ENCODE data around the gene PAEP. TPM values are rescaled to one million over a fixed set of nuclear protein-coding genes. Genes with fewer than 3 reads are reported as not detected.

PAEP gene
- total RNA-seq, 1 experiment from 2014 or later, result not detected

DNA sequence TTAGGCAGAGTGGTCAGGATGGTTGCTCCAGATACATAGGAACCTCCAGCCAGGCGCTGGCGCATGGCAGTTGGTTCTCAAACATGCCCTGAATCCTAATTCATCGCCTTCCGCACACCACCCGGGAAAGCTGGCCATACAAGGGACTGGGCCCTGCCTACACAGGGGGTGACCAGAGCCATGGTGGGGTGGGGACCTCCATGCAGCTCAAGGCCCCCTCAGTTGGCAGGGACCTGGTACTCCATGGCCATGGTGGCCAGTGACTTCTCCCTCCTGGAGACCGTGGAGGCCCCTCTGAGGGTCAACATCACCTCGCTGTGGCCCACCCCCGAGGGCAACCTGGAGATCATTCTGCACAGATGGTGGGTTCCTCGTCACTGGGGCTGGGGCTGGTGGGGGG lies 26.8 kb downstream of the PAEP start:
- intact Hi-C loops (cut with micrococcal nuclease; ENCODE audit: unreplicated experiment), result no loop called here
- CTCF ChIA-PET, result interaction anchor here (0.6 kb wide), 1 partner anchor 62 kb away, joined by 3 read pairs; no protein-coding TSS in a partner anchor

DNA sequence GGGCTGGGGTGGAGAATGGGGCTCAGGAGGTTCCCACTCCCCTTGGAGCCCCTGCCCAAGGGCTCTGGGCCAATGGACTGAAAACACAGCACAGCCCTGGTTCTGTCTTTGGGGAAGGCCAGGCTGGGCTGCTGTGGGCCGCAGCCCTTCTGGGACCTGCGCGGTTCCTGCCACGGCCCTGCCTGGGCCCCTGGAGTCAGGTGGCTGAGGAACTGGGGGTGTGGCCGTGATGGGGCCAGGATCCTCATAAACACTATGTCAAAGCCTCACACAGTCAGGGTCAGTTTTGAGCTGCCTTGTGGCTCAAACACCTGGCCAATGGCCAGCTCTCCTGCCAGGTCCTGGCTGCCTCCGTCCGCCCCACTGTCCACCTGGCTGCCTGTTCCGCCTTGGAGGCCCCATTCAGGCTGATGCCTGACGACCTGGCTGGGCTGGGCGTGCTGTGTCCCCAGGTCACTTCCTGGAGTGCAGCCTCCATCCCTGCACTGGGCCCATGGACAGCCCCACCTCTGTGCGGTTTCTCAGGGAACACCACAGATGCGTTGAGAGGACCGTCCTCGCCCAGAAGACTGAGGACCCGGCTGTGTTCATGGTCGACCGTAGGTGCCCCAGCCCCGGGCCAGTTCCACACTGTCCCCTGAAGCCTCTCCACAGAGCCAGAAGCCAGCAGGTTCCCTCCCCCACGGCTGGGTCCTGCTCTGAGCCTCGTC lies 27.5 kb downstream of the PAEP start:
- no peaks in the 10 kb centered on the region for H3K9me3 ChIP-seq (ENCODE audit: control insufficient read depth, insufficient read depth, low read depth, low read length)
- H3K27me3 ChIP-seq (ENCODE audit: control insufficient read depth, insufficient read depth, low read length), result no peaks in the 10 kb centered on the region
- TF ChIP-seq SIN3A (IDR thresholded peaks at IDR 0.05; ENCODE audit: borderline replicate concordance, insufficient read depth, low read depth, low read length), result no peak
- TF ChIP-seq, protein P1, sequence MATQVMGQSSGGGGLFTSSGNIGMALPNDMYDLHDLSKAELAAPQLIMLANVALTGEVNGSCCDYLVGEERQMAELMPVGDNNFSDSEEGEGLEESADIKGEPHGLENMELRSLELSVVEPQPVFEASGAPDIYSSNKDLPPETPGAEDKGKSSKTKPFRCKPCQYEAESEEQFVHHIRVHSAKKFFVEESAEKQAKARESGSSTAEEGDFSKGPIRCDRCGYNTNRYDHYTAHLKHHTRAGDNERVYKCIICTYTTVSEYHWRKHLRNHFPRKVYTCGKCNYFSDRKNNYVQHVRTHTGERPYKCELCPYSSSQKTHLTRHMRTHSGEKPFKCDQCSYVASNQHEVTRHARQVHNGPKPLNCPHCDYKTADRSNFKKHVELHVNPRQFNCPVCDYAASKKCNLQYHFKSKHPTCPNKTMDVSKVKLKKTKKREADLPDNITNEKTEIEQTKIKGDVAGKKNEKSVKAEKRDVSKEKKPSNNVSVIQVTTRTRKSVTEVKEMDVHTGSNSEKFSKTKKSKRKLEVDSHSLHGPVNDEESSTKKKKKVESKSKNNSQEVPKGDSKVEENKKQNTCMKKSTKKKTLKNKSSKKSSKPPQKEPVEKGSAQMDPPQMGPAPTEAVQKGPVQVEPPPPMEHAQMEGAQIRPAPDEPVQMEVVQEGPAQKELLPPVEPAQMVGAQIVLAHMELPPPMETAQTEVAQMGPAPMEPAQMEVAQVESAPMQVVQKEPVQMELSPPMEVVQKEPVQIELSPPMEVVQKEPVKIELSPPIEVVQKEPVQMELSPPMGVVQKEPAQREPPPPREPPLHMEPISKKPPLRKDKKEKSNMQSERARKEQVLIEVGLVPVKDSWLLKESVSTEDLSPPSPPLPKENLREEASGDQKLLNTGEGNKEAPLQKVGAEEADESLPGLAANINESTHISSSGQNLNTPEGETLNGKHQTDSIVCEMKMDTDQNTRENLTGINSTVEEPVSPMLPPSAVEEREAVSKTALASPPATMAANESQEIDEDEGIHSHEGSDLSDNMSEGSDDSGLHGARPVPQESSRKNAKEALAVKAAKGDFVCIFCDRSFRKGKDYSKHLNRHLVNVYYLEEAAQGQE (IDR thresholded peaks at IDR 0.05; ENCODE audit: insufficient read depth in 1 of 2, low read depth in 2 of 2, low read length in 1 of 2), result no peak
- no peak for TF ChIP-seq POLR2AphosphoS5 (IDR thresholded peaks at IDR 0.05; ENCODE audit: low read depth, low read length)
- TF ChIP-seq, protein P2, sequence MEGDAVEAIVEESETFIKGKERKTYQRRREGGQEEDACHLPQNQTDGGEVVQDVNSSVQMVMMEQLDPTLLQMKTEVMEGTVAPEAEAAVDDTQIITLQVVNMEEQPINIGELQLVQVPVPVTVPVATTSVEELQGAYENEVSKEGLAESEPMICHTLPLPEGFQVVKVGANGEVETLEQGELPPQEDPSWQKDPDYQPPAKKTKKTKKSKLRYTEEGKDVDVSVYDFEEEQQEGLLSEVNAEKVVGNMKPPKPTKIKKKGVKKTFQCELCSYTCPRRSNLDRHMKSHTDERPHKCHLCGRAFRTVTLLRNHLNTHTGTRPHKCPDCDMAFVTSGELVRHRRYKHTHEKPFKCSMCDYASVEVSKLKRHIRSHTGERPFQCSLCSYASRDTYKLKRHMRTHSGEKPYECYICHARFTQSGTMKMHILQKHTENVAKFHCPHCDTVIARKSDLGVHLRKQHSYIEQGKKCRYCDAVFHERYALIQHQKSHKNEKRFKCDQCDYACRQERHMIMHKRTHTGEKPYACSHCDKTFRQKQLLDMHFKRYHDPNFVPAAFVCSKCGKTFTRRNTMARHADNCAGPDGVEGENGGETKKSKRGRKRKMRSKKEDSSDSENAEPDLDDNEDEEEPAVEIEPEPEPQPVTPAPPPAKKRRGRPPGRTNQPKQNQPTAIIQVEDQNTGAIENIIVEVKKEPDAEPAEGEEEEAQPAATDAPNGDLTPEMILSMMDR (IDR thresholded peaks at IDR 0.05), result no peak
- no peak for TF ChIP-seq TCF7L2 (IDR thresholded peaks at IDR 0.05; ENCODE audit: low read depth, low read length)
- H3K4me1 ChIP-seq (ENCODE audit: control insufficient read depth, insufficient read depth, low read length), result no peaks in the 10 kb centered on the region
- no peak for ATAC-seq
- no peaks in the 10 kb centered on the region for H3K36me3 ChIP-seq (ENCODE audit: control insufficient read depth, insufficient read depth, low read length)
- ChIA-PET CTCF (no interaction called here), POLR2A (no interaction called here)
- no peak overlapping the region for H3K4me3 ChIP-seq (ENCODE audit: low read depth in 2 of 2, low read length in 2 of 2)
- BruUV-seq (replicated peaks), result no TSS peak
- intact Hi-C loops (cut with micrococcal nuclease; ENCODE audit: unreplicated experiment), result no loop called here
- DNase-seq (ENCODE audit: low read depth, low spot score), result no peak
- in situ Hi-C loops (cut with HindIII; ENCODE audit: low pct_unique_long_range_greater_than_20kb, low sequenced_read_pairs), result no loop called here
- no peak overlapping the region for H3K27ac ChIP-seq (ENCODE audit: low read length)

More for the DNA sequence above, 26.8 kb downstream of the PAEP start:
- TF ChIP-seq, protein P1 (IDR thresholded peaks at IDR 0.05; ENCODE audit: insufficient read depth in 1 of 2, low read depth in 2 of 2, low read length in 1 of 2), result no peak
- no peak for TF ChIP-seq POLR2AphosphoS5 (IDR thresholded peaks at IDR 0.05; ENCODE audit: low read depth, low read length)
- no peak for TF ChIP-seq SIN3A (IDR thresholded peaks at IDR 0.05; ENCODE audit: borderline replicate concordance, insufficient read depth, low read depth, low read length)
- TF ChIP-seq, protein P2 (IDR thresholded peaks at IDR 0.05), result no peak
- no peak for DNase-seq (ENCODE audit: low read depth, low spot score)
- Histone ChIP-seq H3K4me1 (ENCODE audit: control insufficient read depth, insufficient read depth, low read length) (no peaks in the 10 kb centered on the region), H3K27ac (ENCODE audit: low read length) (no peak overlapping the region), H3K9me3 (ENCODE audit: control insufficient read depth, insufficient read depth, low read depth, low read length) (no peaks in the 10 kb centered on the region), H3K36me3 (ENCODE audit: control insufficient read depth, insufficient read depth, low read length) (no peaks in the 10 kb centered on the region), H3K27me3 (ENCODE audit: control insufficient read depth, insufficient read depth, low read length) (no peaks in the 10 kb centered on the region), H3K4me3 (ENCODE audit: low read depth in 2 of 2, low read length in 2 of 2) (no peak overlapping the region)
- POLR2A ChIA-PET, result no interaction called here
- in situ Hi-C loops (cut with HindIII; ENCODE audit: low pct_unique_long_range_greater_than_20kb, low sequenced_read_pairs), result no loop called here
- no TSS peak for BruUV-seq (replicated peaks)
- no peak for ATAC-seq

All from Panc1 (cell line).